ENCODE measurements around the gene CDH18. TPM values are rescaled to one million over a fixed set of nuclear protein-coding genes. Genes with fewer than 3 reads are reported as not detected.

CDH18 gene
- total and polyA plus RNA-seq, 2 donors (not counting 1 experiment from before 2014, with no cell fraction given), result 0.16 to 0.33 TPM

- Histone ChIP-seq H3K4me1 (ENCODE audit: control insufficient read depth, extremely low read depth, insufficient read depth, low read length) (no peaks in the 10 kb centered on the region), H3K36me3 (ENCODE audit: control insufficient read depth, insufficient read depth, low read length) (no peaks in the 10 kb centered on the region), H3K9ac (ENCODE audit: insufficient read depth, low read length) (no peak overlapping the region), H3K4me3 (replicated peaks in 1 of 4; ENCODE audit: control extremely low read depth in 1 of 4, insufficient read depth in 1 of 4, low read depth in 3 of 4, low read length in 4 of 4) (no peak overlapping the region), H3K9me3 (ENCODE audit: control insufficient read depth, insufficient read depth, low read depth, low read length) (no peaks in the 10 kb centered on the region), H2AFZ (ENCODE audit: low read length) (no peak overlapping the region), H4K20me1 (ENCODE audit: control insufficient read depth, extremely low read depth, insufficient read depth, low read length) (no peaks in the 10 kb centered on the region), H3K27me3 (ENCODE audit: control insufficient read depth, insufficient read depth, low read length) (no peaks in the 10 kb centered on the region), H3K27ac (ENCODE audit: insufficient read depth, low read length) (no peak overlapping the region), H3K4me2 (ENCODE audit: extremely low read depth, insufficient read depth, low read length) (no peak overlapping the region), H3K79me2 (ENCODE audit: control insufficient read depth, insufficient read depth, low read length) (no peaks in the 10 kb centered on the region)
- DNase-seq (ENCODE audit: low read depth in 2 of 2), result peak in 1 of 2 donors; percentile 6
- TF ChIP-seq CTCF (conservative IDR thresholded peaks at IDR 0.05 in 1 of 2, IDR thresholded peaks at IDR 0.05 in 1 of 2; ENCODE audit: low read depth in 1 of 2, low read length in 2 of 2) (no peak), EZH2 (IDR thresholded peaks at IDR 0.05; ENCODE audit: low read length, missing control alignments) (no peak)
Observed at GRCh38 chr5:19615661-19616060, 372.3 kb downstream of the CDH18 start.

- Histone ChIP-seq H3K4me1 (ENCODE audit: control insufficient read depth, extremely low read depth, insufficient read depth, low read length) (no peaks in the 10 kb centered on the region), H2AFZ (ENCODE audit: low read length) (no peak overlapping the region)
Observed at GRCh38 chr5:19615071-19615470, 372.9 kb downstream of the CDH18 start.

GRCh38 chr5:19608444-19609002, 379.5 kb downstream of the CDH18 start:
- no peaks in the 10 kb centered on the region for H3K36me3 ChIP-seq (ENCODE audit: control insufficient read depth, insufficient read depth, low read length)
- peak in 1 of 2 donors; percentile 10 for TF ChIP-seq CTCF (conservative IDR thresholded peaks at IDR 0.05 in 1 of 2, IDR thresholded peaks at IDR 0.05 in 1 of 2; ENCODE audit: low read depth in 1 of 2, low read length in 2 of 2)
- TF ChIP-seq EZH2 (IDR thresholded peaks at IDR 0.05; ENCODE audit: low read length, missing control alignments), result no peak
- no peak overlapping the region for H3K4me2 ChIP-seq (ENCODE audit: extremely low read depth, insufficient read depth, low read length)
- no peaks in the 10 kb centered on the region for H3K79me2 ChIP-seq (ENCODE audit: control insufficient read depth, insufficient read depth, low read length)
- no peaks in the 10 kb centered on the region for H3K9me3 ChIP-seq (ENCODE audit: control insufficient read depth, insufficient read depth, low read depth, low read length)
- H3K4me3 ChIP-seq (replicated peaks in 1 of 4; ENCODE audit: control extremely low read depth in 1 of 4, insufficient read depth in 1 of 4, low read depth in 3 of 4, low read length in 4 of 4), result no peak overlapping the region
- no peak overlapping the region for H3K9ac ChIP-seq (ENCODE audit: insufficient read depth, low read length)
- peak; percentile 12 to 34 for DNase-seq (ENCODE audit: low read depth in 2 of 2)
- H2AFZ ChIP-seq (ENCODE audit: low read length), result no peak overlapping the region
- no peaks in the 10 kb centered on the region for H3K4me1 ChIP-seq (ENCODE audit: control insufficient read depth, extremely low read depth, insufficient read depth, low read length)
- no peaks in the 10 kb centered on the region for H4K20me1 ChIP-seq (ENCODE audit: control insufficient read depth, extremely low read depth, insufficient read depth, low read length)
- no peak overlapping the region for H3K27ac ChIP-seq (ENCODE audit: insufficient read depth, low read length)
- no peaks in the 10 kb centered on the region for H3K27me3 ChIP-seq (ENCODE audit: control insufficient read depth, insufficient read depth, low read length)

More at GRCh38 chr5:19615071-19615470, 372.9 kb downstream of the CDH18 start:
- no peaks in the 10 kb centered on the region for H4K20me1 ChIP-seq (ENCODE audit: control insufficient read depth, extremely low read depth, insufficient read depth, low read length)
- no peaks in the 10 kb centered on the region for H3K27me3 ChIP-seq (ENCODE audit: control insufficient read depth, insufficient read depth, low read length)
- no peak overlapping the region for H3K4me3 ChIP-seq (replicated peaks in 1 of 4; ENCODE audit: control extremely low read depth in 1 of 4, insufficient read depth in 1 of 4, low read depth in 3 of 4, low read length in 4 of 4)
- H3K9ac ChIP-seq (ENCODE audit: insufficient read depth, low read length), result no peak overlapping the region
- no peaks in the 10 kb centered on the region for H3K36me3 ChIP-seq (ENCODE audit: control insufficient read depth, insufficient read depth, low read length)
- no peaks in the 10 kb centered on the region for H3K9me3 ChIP-seq (ENCODE audit: control insufficient read depth, insufficient read depth, low read depth, low read length)
- no peak overlapping the region for H3K4me2 ChIP-seq (ENCODE audit: extremely low read depth, insufficient read depth, low read length)
- no peak for TF ChIP-seq CTCF (conservative IDR thresholded peaks at IDR 0.05 in 1 of 2, IDR thresholded peaks at IDR 0.05 in 1 of 2; ENCODE audit: low read depth in 1 of 2, low read length in 2 of 2)
- no peak for TF ChIP-seq EZH2 (IDR thresholded peaks at IDR 0.05; ENCODE audit: low read length, missing control alignments)
- H3K27ac ChIP-seq (ENCODE audit: insufficient read depth, low read length), result no peak overlapping the region
- no peaks in the 10 kb centered on the region for H3K79me2 ChIP-seq (ENCODE audit: control insufficient read depth, insufficient read depth, low read length)
- no peak for DNase-seq (ENCODE audit: low read depth in 2 of 2)

Data from fibroblast of lung (primary cell).